ENCODE results near the gene C16orf92.

C16orf92 gene

GRCh38 chr16:30067584-30067916 lies 44.6 kb downstream of the C16orf92 start:
- H3K36me3 Mint-ChIP-seq (ENCODE audit: low read depth): peaks cover 53% of the 10 kb centered on the region
- H3K9me3 Mint-ChIP-seq: no peaks in the 10 kb centered on the region
- H3K27ac Mint-ChIP-seq: peak overlapping the region; percentile 98 to 100 (median 99)
- peak overlapping the region; percentile 96 to 97 (median 97) for H3K4me3 Mint-ChIP-seq
- TF ChIP-seq, protein P1, sequence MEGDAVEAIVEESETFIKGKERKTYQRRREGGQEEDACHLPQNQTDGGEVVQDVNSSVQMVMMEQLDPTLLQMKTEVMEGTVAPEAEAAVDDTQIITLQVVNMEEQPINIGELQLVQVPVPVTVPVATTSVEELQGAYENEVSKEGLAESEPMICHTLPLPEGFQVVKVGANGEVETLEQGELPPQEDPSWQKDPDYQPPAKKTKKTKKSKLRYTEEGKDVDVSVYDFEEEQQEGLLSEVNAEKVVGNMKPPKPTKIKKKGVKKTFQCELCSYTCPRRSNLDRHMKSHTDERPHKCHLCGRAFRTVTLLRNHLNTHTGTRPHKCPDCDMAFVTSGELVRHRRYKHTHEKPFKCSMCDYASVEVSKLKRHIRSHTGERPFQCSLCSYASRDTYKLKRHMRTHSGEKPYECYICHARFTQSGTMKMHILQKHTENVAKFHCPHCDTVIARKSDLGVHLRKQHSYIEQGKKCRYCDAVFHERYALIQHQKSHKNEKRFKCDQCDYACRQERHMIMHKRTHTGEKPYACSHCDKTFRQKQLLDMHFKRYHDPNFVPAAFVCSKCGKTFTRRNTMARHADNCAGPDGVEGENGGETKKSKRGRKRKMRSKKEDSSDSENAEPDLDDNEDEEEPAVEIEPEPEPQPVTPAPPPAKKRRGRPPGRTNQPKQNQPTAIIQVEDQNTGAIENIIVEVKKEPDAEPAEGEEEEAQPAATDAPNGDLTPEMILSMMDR (IDR thresholded peaks at IDR 0.05; ENCODE audit: unreplicated experiment in 3 of 3): no peak
- peaks cover 45% of the 10 kb centered on the region for H3K4me1 Mint-ChIP-seq
- no peaks in the 10 kb centered on the region for H3K27me3 Mint-ChIP-seq (ENCODE audit: low read depth)

DNA sequence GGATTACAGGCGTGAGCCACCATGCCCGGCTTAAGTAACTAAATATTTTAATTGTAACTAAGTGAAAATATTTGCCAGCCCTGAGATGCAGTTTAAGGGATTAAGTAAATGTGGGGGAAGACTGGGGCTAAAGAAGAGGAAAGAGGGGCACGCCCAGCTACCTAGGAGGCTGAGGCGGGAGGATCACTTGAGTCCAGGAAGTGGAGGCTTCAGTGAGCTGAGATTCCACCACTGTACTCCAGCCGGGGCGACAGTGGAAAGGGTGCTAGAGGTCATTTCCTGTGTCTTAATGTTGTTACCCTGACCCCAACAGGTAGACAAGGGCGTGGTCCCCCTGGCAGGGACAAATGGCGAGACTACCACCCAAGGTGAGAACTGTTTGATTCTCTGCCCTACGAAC lies 45.3 kb downstream of the C16orf92 start:
- Mint-ChIP-seq H3K9me3 (no peaks in the 10 kb centered on the region), H3K36me3 (ENCODE audit: low read depth) (peaks cover 53% of the 10 kb centered on the region), H3K27me3 (ENCODE audit: low read depth) (no peaks in the 10 kb centered on the region), H3K4me3 (peak overlapping the region; percentile 73 to 83 (median 81)), H3K27ac (peak overlapping the region; percentile 62 to 75 (median 64)), H3K4me1 (peaks cover 45% of the 10 kb centered on the region)
- TF ChIP-seq, protein P1 (IDR thresholded peaks at IDR 0.05; ENCODE audit: unreplicated experiment in 3 of 3): no peak

GRCh38 chr16:30068750-30069610 lies 46.0 kb downstream of the C16orf92 start:
- TF ChIP-seq, protein P1 (IDR thresholded peaks at IDR 0.05; ENCODE audit: unreplicated experiment in 3 of 3): peak; percentile 33 to 44 (median 37)
- no peaks in the 10 kb centered on the region for H3K27me3 Mint-ChIP-seq (ENCODE audit: low read depth)
- peaks cover 53% of the 10 kb centered on the region for H3K36me3 Mint-ChIP-seq (ENCODE audit: low read depth)
- peak overlapping the region; percentile 64 to 75 (median 66) for H3K27ac Mint-ChIP-seq
- peak overlapping the region; percentile 73 to 83 (median 81) for H3K4me3 Mint-ChIP-seq
- H3K4me1 Mint-ChIP-seq: peaks cover 38% of the 10 kb centered on the region
- H3K9me3 Mint-ChIP-seq: no peaks in the 10 kb centered on the region

DNA sequence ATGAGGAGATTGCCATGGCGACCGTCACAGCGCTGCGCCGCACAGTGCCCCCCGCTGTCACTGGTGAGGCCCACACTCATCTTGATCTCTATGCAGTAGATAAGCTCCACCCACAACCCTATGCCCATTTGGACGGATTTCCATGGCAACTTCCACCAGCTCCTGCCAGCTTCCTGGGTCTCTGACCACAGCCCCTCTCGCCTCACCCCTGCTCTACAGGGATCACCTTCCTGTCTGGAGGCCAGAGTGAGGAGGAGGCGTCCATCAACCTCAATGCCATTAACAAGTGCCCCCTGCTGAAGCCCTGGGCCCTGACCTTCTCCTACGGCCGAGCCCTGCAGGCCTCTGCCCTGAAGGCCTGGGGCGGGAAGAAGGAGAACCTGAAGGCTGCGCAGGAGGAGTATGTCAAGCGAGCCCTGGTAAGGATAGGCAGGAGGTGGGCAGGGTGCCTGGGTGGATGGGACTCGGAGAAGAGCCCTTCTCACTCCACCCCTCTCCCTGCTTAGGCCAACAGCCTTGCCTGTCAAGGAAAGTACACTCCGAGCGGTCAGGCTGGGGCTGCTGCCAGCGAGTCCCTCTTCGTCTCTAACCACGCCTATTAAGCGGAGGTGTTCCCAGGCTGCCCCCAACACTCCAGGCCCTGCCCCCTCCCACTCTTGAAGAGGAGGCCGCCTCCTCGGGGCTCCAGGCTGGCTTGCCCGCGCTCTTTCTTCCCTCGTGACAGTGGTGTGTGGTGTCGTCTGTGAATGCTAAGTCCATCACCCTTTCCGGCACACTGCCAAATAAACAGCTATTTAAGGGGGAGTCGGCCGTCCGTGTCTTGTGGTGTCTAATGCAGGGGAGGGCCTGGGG lies 46.8 kb downstream of the C16orf92 start:
- peak overlapping the region; percentile 55 to 66 (median 57) for H3K27ac Mint-ChIP-seq
- H3K36me3 Mint-ChIP-seq (ENCODE audit: low read depth): peaks cover 53% of the 10 kb centered on the region

GRCh38 chr16:30070490-30070889 lies 47.5 kb downstream of the C16orf92 start:
- peaks cover 34% of the 10 kb centered on the region for H3K4me1 Mint-ChIP-seq
- H3K36me3 Mint-ChIP-seq (ENCODE audit: low read depth): peaks cover 53% of the 10 kb centered on the region
- TF ChIP-seq, protein P1 (IDR thresholded peaks at IDR 0.05; ENCODE audit: unreplicated experiment in 3 of 3): no peak
- H3K9me3 Mint-ChIP-seq: no peaks in the 10 kb centered on the region
- no peaks in the 10 kb centered on the region for H3K27me3 Mint-ChIP-seq (ENCODE audit: low read depth)
- H3K27ac Mint-ChIP-seq: peak overlapping the region; percentile 55 to 66 (median 57)
- H3K4me3 Mint-ChIP-seq: peak overlapping the region; percentile 48 to 83 (median 48)

More for the DNA sequence above, 46.8 kb downstream of the C16orf92 start:
- H3K9me3 Mint-ChIP-seq: no peaks in the 10 kb centered on the region
- peaks cover 34% of the 10 kb centered on the region for H3K4me1 Mint-ChIP-seq
- no peaks in the 10 kb centered on the region for H3K27me3 Mint-ChIP-seq (ENCODE audit: low read depth)
- H3K4me3 Mint-ChIP-seq: peak overlapping the region; percentile 48 to 83 (median 65)
- TF ChIP-seq, protein P1 (IDR thresholded peaks at IDR 0.05; ENCODE audit: unreplicated experiment in 3 of 3): no peak
